Activated CD8-positive, alpha-beta memory T cell treated with anti-CD3 and anti-CD28 coated beads for 36 hours (primary cell): ENCODE data around the gene PISD. TPM values are rescaled to one million over a fixed set of nuclear protein-coding genes. Genes with fewer than 3 reads are reported as not detected.
"Not testable (repeated sequence)": the region's sequence is repeated elsewhere in the genome, so short reads cannot be mapped to it uniquely, and the experiment has no call there.

Experiments used
- CTCF ChIA-PET: fragments of 350-600 bp; sonication (Branson Sonifier 250); formaldehyde crosslinking; loops from one replicate; lab custom pipeline; 2021; ENCODE audit warnings: antibody characterized with exemption; lab: Charles Lee
- POLR2A ChIA-PET: fragments of 350-600 bp; sonication (Branson Sonifier 250); formaldehyde crosslinking; loops from one replicate; lab custom pipeline; 2021; ENCODE audit warnings: antibody characterized with exemption; lab: Charles Lee
- total RNA-seq, 2 experiments: library from RNA; stranded (reverse); gene quantifications; one replicate each; pipeline ENCODE4 v1.2.3, GENCODE V29; 2021

PISD gene
- total RNA-seq = 10 to 100 TPM; 53.1 to 53.9 TPM

- ChIA-PET POLR2A (interaction anchor here (0.5 to 2.1 kb wide), 10 partner anchors 14 to 315 kb away, joined by 3 to 9 read pairs (median 6); partner anchors contain the start of genes DEPDC5 and PATZ1), CTCF (interaction anchor here (0.7 to 2.6 kb wide), 5 partner anchors 13 to 308 kb away, joined by 3 to 11 read pairs (median 5); no protein-coding TSS in a partner anchor)
These were observed at the start of gene PISD for GRCh38 chr22:31661851-31662667. TSS of gene PISD (minus strand) at chr22:31662215. CDS start at chr22:31662208, 7 bp downstream.

GRCh38 chr22:31711226-31711625 lies 49.2 kb upstream of the PISD start:
- POLR2A ChIA-PET, CTCF ChIA-PET: not testable (repeated sequence)

- ChIA-PET POLR2A (no interaction called here), CTCF (interaction anchor here (1.5 kb wide), 1 partner anchor 263 kb away, joined by 3 read pairs; no protein-coding TSS in a partner anchor)
These were observed 45.5 kb upstream of the PISD start for GRCh38 chr22:31707519-31707918.

- ChIA-PET CTCF (interaction anchor here (1.1 to 1.7 kb wide), 4 partner anchors 13 to 59 kb away, joined by 3 to 6 read pairs (median 3); no protein-coding TSS in a partner anchor), POLR2A (no interaction called here)
These were observed 33.4 kb upstream of the PISD start for GRCh38 chr22:31695423-31695822.

GRCh38 chr22:31694046-31694445 lies 32.0 kb upstream of the PISD start:
- POLR2A ChIA-PET, CTCF ChIA-PET: not testable (repeated sequence)

GRCh38 chr22:31692186-31692886 lies 30.3 kb upstream of the PISD start:
- ChIA-PET POLR2A (interaction anchor here (0.6 kb wide), 1 partner anchor 67 kb away, joined by 3 read pairs; no protein-coding TSS in a partner anchor), CTCF (interaction anchor here (1.2 kb wide), 1 partner anchor 27 kb away, joined by 3 read pairs; no protein-coding TSS in a partner anchor)

- POLR2A ChIA-PET = no interaction called here
These were observed 29.4 kb upstream of the PISD start for GRCh38 chr22:31691408-31691807.

GRCh38 chr22:31683181-31684105 lies 21.4 kb upstream of the PISD start:
- ChIA-PET POLR2A (no interaction called here), CTCF (interaction anchor here (0.8 kb wide), 1 partner anchor 11 kb away, joined by 3 read pairs; no protein-coding TSS in a partner anchor)

More at GRCh38 chr22:31691408-31691807, 29.4 kb upstream of the PISD start:
- CTCF ChIA-PET = no interaction called here

GRCh38 chr22:31682751-31683150 lies 20.7 kb upstream of the PISD start:
- POLR2A ChIA-PET = interaction anchor here (0.6 kb wide), 1 partner anchor 1862 kb away, joined by 9 read pairs; no protein-coding TSS in a partner anchor

GRCh38 chr22:31681349-31682345 lies 19.6 kb upstream of the PISD start:
- POLR2A ChIA-PET = interaction anchor here (0.6 kb wide), 1 partner anchor 1861 kb away, joined by 9 read pairs; no protein-coding TSS in a partner anchor

More at GRCh38 chr22:31682751-31683150, 20.7 kb upstream of the PISD start:
- CTCF ChIA-PET = interaction anchor here (0.8 kb wide), 1 partner anchor 12 kb away, joined by 3 read pairs; no protein-coding TSS in a partner anchor

GRCh38 chr22:31680861-31681341 lies 18.9 kb upstream of the PISD start:
- ChIA-PET CTCF (interaction anchor here (0.6 kb wide), 1 partner anchor 122 kb away, joined by 3 read pairs; no protein-coding TSS in a partner anchor), POLR2A (interaction anchor here (0.6 kb wide), 1 partner anchor 63 kb away, joined by 3 read pairs; no protein-coding TSS in a partner anchor)

More at GRCh38 chr22:31681349-31682345, 19.6 kb upstream of the PISD start:
- CTCF ChIA-PET = interaction anchor here (0.6 kb wide), 1 partner anchor 123 kb away, joined by 3 read pairs; no protein-coding TSS in a partner anchor

- ChIA-PET POLR2A (no interaction called here), CTCF (interaction anchor here (1.5 kb wide), 1 partner anchor 45 kb away, joined by 3 read pairs; no protein-coding TSS in a partner anchor)
These were observed 16.7 kb upstream of the PISD start for GRCh38 chr22:31678748-31679147.

GRCh38 chr22:31676700-31677099 lies 14.7 kb upstream of the PISD start:
- ChIA-PET POLR2A (interaction anchor here (0.6 to 2.0 kb wide), 2 partner anchors 15 to 283 kb away, joined by 4 to 7 read pairs; partner anchors contain the start of gene PISD), CTCF (interaction anchor here (1.3 to 3.3 kb wide), 2 partner anchors 11 to 14 kb away, joined by 5 to 15 read pairs; partner anchors contain the start of gene PISD)

GRCh38 chr22:31674219-31674618 lies 12.2 kb upstream of the PISD start:
- POLR2A ChIA-PET = interaction anchor here (0.7 kb wide), 1 partner anchor 78 kb away, joined by 4 read pairs; no protein-coding TSS in a partner anchor
- CTCF ChIA-PET = not testable (repeated sequence)

- ChIA-PET CTCF (interaction anchor here (0.6 to 1.3 kb wide), 5 partner anchors 36 to 1381 kb away, joined by 3 to 6 read pairs (median 4); no protein-coding TSS in a partner anchor), POLR2A (interaction anchor here (0.6 kb wide), 1 partner anchor 242 kb away, joined by 9 read pairs; no protein-coding TSS in a partner anchor)
These were observed 6.8 kb upstream of the PISD start for GRCh38 chr22:31668849-31669248.

GRCh38 chr22:31662668-31663037 lies 638 bp upstream of the PISD start:
- CTCF ChIA-PET = interaction anchor here (0.7 to 2.6 kb wide), 7 partner anchors 13 to 308 kb away, joined by 3 to 11 read pairs (median 3); no protein-coding TSS in a partner anchor
- POLR2A ChIA-PET = interaction anchor here (0.6 to 2.1 kb wide), 7 partner anchors 14 to 316 kb away, joined by 4 to 7 read pairs (median 5); partner anchors contain the start of genes DEPDC5 and PATZ1
